GM10266 (cell line): ENCODE measurements around the gene DHRSX.
"Not testable (repeated sequence)": the region's sequence is repeated elsewhere in the genome, so short reads cannot be mapped to it uniquely, and the experiment has no call there.

Experiments
- DNase-seq: peaks from one replicate; pipeline ENCODE4 v3.0.0; 2012; ENCODE audit errors: extremely low spot score
- TF ChIP-seq, protein P1 (sequence below): IDR thresholded peaks from 2 replicates; pipeline ENCODE4 v1.5.1; 2012; ENCODE audit warnings: mild to moderate bottlenecking, low read depth; ENCODE audit not compliant: control insufficient read depth, insufficient read depth; ENCODE audit errors: missing control alignments

The DHRSX gene

GRCh38 chrX:2507904-2508627, 7.3 kb upstream of the DHRSX start:
- TF ChIP-seq, protein P1, sequence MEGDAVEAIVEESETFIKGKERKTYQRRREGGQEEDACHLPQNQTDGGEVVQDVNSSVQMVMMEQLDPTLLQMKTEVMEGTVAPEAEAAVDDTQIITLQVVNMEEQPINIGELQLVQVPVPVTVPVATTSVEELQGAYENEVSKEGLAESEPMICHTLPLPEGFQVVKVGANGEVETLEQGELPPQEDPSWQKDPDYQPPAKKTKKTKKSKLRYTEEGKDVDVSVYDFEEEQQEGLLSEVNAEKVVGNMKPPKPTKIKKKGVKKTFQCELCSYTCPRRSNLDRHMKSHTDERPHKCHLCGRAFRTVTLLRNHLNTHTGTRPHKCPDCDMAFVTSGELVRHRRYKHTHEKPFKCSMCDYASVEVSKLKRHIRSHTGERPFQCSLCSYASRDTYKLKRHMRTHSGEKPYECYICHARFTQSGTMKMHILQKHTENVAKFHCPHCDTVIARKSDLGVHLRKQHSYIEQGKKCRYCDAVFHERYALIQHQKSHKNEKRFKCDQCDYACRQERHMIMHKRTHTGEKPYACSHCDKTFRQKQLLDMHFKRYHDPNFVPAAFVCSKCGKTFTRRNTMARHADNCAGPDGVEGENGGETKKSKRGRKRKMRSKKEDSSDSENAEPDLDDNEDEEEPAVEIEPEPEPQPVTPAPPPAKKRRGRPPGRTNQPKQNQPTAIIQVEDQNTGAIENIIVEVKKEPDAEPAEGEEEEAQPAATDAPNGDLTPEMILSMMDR: no peak
- DNase-seq: no peak

- TF ChIP-seq, protein P1: no peak
These were observed 6.4 kb upstream of the DHRSX start for GRCh38 chrX:2507196-2507595.

DNA sequence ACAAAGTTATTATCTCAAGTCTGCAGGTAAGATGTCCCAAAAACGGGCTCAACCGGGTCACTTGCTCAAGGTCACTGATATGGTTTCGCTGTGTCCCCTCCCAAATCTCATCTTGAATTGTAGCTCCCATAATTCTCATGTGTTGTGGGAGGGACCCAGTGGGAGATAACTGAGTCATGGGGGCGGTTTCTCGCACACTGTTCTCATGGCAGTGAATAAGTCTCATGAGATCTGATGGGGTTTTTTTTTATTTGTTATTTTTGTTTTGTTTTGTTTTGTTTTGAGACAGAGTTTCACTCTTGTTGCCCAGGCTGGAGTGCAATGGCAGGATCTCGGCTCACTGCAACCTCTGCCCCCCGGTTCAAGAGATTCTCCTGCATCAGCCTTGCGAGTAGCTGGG, 4.6 kb upstream of the DHRSX start:
- not testable (repeated sequence) for DNase-seq

More at GRCh38 chrX:2507196-2507595, 6.4 kb upstream of the DHRSX start:
- no peak for DNase-seq

GRCh38 chrX:2504706-2505332, 4.0 kb upstream of the DHRSX start:
- TF ChIP-seq, protein P1: no peak

GRCh38 chrX:2503591-2504500, 3.1 kb upstream of the DHRSX start:
- no peak for DNase-seq
- TF ChIP-seq, protein P1: no peak

More at GRCh38 chrX:2504706-2505332, 4.0 kb upstream of the DHRSX start:
- no peak for DNase-seq

- TF ChIP-seq, protein P1: no peak
These were observed 2.1 kb upstream of the DHRSX start for GRCh38 chrX:2502668-2503519.

GRCh38 chrX:2502120-2502667, 1.4 kb upstream of the DHRSX start:
- no peak for DNase-seq
- TF ChIP-seq, protein P1: no peak

More at GRCh38 chrX:2502668-2503519, 2.1 kb upstream of the DHRSX start:
- DNase-seq: no peak
